Measurements from ENCODE around the gene CYFIP1.

DNA sequence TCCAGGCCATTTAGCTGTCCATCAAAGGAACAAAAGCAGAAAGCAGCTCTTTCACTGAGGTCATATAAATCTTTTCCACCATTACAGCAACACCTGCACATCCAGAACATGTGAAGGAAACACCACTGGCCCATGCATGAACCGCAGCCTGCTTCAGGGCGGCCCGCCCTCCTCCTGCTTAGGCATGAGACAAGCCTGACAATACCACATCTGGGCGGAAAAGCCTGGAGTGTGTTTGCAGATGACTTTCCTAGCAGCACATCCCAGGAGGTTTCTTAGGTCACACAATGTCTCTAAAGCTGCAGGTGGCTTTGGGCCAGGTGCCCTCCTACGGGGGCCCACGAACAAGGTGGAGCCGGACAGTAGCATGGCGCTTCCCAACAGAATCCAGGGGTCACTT lies 19.6 kb downstream of the CYFIP1 start:
- TF ChIP-seq, protein P1, sequence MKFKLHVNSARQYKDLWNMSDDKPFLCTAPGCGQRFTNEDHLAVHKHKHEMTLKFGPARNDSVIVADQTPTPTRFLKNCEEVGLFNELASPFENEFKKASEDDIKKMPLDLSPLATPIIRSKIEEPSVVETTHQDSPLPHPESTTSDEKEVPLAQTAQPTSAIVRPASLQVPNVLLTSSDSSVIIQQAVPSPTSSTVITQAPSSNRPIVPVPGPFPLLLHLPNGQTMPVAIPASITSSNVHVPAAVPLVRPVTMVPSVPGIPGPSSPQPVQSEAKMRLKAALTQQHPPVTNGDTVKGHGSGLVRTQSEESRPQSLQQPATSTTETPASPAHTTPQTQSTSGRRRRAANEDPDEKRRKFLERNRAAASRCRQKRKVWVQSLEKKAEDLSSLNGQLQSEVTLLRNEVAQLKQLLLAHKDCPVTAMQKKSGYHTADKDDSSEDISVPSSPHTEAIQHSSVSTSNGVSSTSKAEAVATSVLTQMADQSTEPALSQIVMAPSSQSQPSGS (CRISPR knock-in tag; IDR thresholded peaks at IDR 0.05; ENCODE audit: borderline replicate concordance, low read depth), result no peak
- TF ChIP-seq CTCF (IDR thresholded peaks at IDR 0.05), result no peak
- TF ChIP-seq MAX (CRISPR knock-in tag; IDR thresholded peaks at IDR 0.05), result no peak
- TF ChIP-seq NR2C2 (CRISPR knock-in tag; IDR thresholded peaks at IDR 0.05), result no peak
- no peak for TF ChIP-seq JAZF1 (CRISPR knock-in tag; IDR thresholded peaks at IDR 0.05)
- no peak for TF ChIP-seq AFF4 (CRISPR knock-in tag; IDR thresholded peaks at IDR 0.05; ENCODE audit: borderline replicate concordance)
- TF ChIP-seq KAT7 (CRISPR knock-in tag; IDR thresholded peaks at IDR 0.05; ENCODE audit: borderline replicate concordance), result no peak

All from WTC11 (cell line).